Sigmoid colon (tissue), 4 donors: ENCODE measurements around the gene ABCC1.

Experiments
- POLR2A ChIP-seq, 2 donors: fragments of 450-650 bp; IDR thresholded peaks; one replicate each; pipeline ENCODE4 v1.6.1; 2016; ENCODE audit warnings: antibody characterized with exemption in 2 of 2, mild to moderate bottlenecking in 2 of 2, moderate library complexity in 2 of 2
- POLR2AphosphoS5 ChIP-seq, 4 donors: sonication (generic); formaldehyde crosslinking; IDR thresholded peaks; one replicate each; pipeline ENCODE4 v1.6.1; 2017; ENCODE audit warnings: antibody characterized with exemption in 4 of 4
- TF ChIP-seq, protein P1 (sequence below), 4 experiments: fragments of 450-650 bp in 3 of 4; fragments of 200-600 bp in 1 of 4; IDR thresholded peaks; one replicate each; pipeline ENCODE4 v1.5.1; 2016 to 2019; ENCODE audit warnings: antibody characterized with exemption in 4 of 4, mild to moderate bottlenecking in 3 of 4, moderate library complexity in 2 of 4

DNA sequence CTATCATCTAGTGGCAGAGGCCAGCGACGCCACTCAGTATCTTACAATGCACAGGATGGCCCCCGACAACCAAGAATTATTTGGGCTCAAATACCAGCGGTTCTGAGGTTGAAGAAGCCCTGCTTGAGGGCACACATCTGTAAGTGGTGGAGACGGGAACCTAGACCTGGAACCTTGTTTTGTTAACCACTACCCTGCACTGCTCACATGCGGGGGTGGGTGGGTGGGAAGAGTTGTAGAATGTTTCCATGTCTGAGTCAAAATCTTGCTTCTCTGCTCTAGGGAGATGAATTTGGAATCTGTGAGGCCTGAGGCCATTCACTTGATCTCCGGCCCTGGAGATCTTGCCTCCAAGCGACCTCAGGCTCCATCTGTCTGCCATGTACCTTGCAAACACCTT lies 44.1 kb downstream of the ABCC1 start:
- TF ChIP-seq, protein P1, sequence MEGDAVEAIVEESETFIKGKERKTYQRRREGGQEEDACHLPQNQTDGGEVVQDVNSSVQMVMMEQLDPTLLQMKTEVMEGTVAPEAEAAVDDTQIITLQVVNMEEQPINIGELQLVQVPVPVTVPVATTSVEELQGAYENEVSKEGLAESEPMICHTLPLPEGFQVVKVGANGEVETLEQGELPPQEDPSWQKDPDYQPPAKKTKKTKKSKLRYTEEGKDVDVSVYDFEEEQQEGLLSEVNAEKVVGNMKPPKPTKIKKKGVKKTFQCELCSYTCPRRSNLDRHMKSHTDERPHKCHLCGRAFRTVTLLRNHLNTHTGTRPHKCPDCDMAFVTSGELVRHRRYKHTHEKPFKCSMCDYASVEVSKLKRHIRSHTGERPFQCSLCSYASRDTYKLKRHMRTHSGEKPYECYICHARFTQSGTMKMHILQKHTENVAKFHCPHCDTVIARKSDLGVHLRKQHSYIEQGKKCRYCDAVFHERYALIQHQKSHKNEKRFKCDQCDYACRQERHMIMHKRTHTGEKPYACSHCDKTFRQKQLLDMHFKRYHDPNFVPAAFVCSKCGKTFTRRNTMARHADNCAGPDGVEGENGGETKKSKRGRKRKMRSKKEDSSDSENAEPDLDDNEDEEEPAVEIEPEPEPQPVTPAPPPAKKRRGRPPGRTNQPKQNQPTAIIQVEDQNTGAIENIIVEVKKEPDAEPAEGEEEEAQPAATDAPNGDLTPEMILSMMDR (IDR thresholded peaks at IDR 0.05): no peak
- no peak for TF ChIP-seq POLR2AphosphoS5 (IDR thresholded peaks at IDR 0.05)
- no peak for TF ChIP-seq POLR2A (IDR thresholded peaks at IDR 0.05)
